Brain pericyte (primary cell): ENCODE results near the gene RYR1.
"Not testable (repeated sequence)": the region's sequence is repeated elsewhere in the genome, so short reads cannot be mapped to it uniquely, and the experiment has no call there.

Experiments used
- DNase-seq: peaks from one replicate; pipeline ENCODE4 v3.0.0-alpha.2; 2012; ENCODE audit warnings: low read depth, low spot score

Gene RYR1

DNA sequence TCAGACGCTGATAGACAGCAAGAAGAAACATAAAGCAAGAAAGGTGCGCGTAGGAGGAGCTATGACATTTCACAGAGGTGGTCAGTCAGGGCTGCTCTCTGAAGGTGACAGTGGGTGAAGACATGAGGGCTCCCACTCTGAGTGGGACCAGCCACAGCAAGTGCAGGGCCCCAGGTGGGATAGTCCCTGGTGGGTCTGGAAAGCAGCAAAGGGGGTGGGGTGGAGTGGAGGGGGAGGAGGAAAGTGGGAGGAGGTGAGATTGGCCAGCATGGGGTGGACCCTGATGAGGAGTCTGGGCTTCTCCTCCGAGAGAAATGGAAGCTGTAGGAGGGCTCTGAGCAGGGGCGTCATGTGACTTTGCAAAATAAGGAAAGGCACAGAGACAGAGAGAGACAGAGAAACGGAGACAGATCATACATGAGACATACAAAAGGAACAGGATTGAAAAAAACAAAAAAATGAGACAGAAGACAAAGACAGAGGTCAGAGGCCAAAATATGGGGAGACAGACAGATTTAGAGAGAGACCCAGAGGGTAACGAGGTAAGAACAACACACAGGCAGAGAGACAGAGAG lies 181.6 kb downstream of the RYR1 start:
- no peak for DNase-seq

DNA sequence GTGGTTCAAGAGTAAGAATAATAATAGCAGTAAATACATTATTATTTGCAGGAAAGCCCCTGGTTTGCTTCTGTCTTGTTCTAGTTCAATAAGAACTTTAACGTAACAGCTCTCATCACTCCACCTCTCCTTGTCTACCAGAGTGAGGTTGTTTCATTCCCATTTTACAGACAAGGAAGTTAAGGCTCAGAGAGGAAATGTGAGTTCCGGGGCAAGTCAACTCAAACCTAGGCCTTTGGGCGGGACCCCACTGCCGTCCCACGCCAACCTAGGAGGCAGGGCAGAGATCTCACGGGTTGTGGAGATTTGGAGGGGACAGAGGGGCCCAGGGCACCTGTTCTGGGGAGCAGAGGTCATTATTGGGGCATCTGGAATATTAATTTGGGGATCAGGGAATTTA lies 182.8 kb downstream of the RYR1 start:
- DNase-seq = no peak

GRCh38 chr19:38617283-38617763 lies 183.8 kb downstream of the RYR1 start:
- DNase-seq = no peak

- no peak for DNase-seq
Observed at GRCh38 chr19:38617764-38618589, 184.5 kb downstream of the RYR1 start, which contains the start of gene MAP4K1. TSS of gene MAP4K1 (minus strand) at chr19:38617953. CDS start at chr19:38617895, 58 bp downstream.

DNA sequence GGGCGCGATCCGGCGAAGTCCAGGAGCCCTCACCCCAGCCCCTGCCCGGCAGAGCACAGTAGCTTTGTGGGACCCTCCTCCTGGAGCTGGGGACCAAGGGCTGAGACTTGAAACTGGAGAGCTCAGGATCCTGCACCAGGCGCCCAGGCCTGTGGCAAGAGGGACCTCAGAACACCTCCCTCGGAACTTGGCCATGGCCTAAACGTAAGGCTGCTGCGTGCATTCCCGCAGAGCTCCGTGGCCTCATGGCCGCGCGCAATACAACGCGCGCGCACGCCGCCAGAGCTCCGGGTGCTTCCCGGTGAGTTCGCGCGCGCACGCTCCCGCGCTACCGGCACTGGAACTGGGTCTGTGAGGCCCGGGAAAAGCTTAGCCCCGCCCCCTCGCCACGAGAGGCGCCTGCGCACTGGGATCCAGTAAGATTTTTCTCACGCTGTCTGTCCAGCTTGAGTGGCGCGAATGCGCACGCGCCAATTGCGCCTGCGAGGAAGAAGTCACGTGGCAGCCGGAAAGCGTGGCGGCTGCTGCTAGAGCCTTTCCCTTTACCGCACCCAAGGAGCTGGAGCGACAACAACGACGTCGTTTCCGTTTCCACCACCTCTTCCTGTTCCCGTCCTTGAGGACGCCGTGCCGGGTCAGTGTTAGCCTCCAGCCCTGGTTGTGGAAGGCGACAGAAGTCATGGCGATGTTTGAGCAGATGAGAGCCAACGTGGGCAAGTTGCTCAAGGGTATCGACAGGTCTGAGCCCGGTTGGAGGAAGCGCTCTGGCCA lies 185.3 kb downstream of the RYR1 start, which contains the start of gene EIF3K:
Gene EIF3K (plus strand): TSS at position 599 of the 771 bp plus-strand sequence. CDS start 81 bp downstream, at position 680.
- peak; percentile 95 for DNase-seq

GRCh38 chr19:38619361-38620174 lies 186.1 kb downstream of the RYR1 start:
- no peak for DNase-seq

GRCh38 chr19:38624822-38625221 lies 191.3 kb downstream of the RYR1 start:
- DNase-seq = no peak

- no peak for DNase-seq
Observed at GRCh38 chr19:38626401-38626800, 192.9 kb downstream of the RYR1 start.

GRCh38 chr19:38629568-38629967 lies 196.1 kb downstream of the RYR1 start:
- no peak for DNase-seq

DNA sequence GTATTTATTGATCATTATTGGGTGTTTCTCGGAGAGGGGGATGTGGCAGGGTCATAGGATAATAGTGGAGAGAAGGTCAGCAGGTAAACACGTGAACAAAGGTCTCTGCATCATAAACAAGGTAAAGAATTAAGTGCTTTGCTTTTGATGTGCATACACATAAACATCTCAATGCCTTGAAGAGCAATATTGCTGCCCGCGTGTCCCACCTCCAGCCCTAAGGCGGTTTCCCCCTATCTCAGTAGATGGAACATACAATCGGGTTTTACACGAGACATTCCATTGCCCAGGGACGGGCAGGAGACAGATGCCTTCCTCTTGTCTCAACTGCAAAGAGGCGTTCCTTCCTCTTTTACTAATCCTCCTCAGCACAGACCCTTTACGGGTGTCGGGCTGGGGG lies 197.8 kb downstream of the RYR1 start:
- DNase-seq = not testable (repeated sequence)

GRCh38 chr19:38631811-38632475 lies 198.5 kb downstream of the RYR1 start:
- DNase-seq = not testable (repeated sequence)

- DNase-seq = no peak
Observed at GRCh38 chr19:38632476-38633213, 199.2 kb downstream of the RYR1 start.

DNA sequence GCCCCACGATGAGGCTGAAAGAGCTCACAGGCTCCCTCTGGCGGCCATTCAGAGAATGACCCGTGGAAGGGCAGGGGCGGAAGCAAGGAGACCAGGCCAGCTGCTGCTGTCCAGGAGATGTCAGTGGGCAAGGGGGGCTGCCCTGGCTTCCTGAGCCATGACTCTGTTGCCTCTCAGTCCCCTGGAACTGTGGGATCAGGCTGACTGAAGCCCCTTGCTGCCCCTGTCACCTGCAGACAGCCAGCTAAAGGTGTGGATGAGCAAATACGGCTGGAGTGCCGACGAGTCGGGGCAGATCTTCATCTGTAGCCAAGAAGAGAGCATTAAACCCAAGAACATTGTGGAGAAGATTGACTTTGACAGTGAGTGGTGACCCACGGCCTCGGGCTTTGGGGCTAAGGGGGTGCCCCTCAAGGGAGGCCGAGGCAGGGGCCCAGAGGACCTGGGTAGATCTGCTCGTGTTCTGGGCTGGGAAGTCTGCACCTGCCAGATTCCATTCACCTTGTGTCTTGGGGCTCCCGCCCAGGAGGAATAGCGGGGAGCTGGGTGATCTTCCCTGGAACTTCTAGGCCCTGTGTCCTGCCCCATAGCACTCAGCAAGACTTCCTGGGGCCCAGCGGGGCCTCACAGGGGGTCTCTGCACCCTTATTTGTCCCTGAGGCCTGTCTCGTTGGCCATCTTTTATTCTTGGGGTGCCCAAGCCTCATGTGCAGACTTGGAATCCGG lies 201.4 kb downstream of the RYR1 start:
- DNase-seq = no peak

DNA sequence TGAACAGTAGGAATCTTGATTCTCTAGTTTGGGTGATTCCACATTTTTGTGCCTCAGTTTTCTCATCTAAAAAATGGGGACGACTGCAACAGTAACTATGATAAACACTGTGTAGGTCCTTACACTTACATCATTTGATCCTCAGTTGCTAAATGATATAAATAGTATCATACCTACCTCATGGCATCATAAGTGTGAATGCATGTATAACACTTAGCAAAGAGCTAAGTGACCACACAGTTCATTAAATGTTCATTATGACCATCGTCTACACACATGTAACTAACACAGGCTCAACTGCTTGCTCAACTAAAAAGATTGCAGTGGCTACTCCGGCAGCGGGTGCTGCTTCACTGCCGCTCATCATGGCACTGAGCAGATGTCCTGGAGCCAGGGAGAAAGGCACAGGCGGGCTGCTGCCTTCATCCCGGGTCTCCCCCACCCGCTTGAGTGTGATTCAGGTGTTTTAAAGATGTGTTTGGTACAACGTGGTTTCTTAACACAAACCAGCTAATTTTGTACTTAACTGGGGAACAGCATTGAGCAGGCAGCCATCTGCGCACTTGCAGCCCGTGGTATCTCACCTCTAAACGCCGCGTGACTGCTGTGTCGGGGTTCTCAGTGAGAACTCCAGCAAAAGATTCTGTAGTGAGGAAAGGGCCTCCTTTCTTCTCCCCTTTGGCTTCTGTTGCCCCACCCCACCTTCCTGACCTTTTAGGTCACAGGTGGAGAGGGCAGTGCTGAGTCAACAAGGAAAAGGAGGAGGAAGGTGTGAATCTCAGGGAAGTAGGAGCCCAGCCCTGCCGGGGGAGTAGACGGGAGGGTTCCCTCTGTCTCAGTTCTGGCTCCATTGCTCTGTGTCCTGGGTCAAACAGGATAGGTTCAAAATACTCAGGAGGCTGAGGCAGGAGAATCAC lies 202.2 kb downstream of the RYR1 start:
- DNase-seq = no peak
